Measurements from ENCODE around the gene ZKSCAN1.
"Not testable (repeated sequence)": the region's sequence is repeated elsewhere in the genome, so short reads cannot be mapped to it uniquely, and the experiment has no call there.

Gene ZKSCAN1

DNA sequence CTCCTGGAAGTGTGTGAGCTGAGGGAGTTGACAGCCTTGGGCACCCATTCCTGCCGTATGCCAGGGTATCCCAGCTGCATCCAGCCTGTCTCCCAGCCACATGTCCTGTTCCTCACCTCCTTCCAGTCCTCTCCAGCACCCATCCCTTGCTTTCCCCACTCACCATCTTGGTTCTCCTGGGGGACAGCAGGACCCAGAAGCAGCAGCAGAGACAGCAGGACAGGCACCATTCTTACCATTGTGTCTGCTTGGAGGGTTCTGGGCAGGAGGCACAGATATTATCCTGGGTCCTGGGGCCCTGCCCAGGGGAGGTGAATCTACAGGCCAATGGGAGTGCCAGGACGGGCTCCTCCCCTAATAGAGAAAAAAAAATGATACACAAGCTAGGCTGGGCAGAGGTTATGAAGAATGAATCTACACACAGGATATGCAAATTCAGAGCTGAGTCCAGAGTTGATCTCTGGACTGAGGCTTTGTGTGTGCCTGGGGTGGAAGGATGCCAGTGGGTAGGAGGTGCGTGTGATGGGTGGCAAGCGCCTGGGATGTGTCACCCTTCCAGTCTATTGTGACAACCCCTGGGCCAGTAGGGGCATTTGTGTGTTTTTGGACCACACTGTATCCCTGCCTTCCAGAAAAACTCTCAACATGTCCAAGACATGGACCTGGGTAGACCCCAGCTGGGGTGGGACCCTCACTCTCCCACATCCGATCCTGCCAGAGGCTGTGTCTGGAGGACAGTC, 39.4 kb upstream of the ZKSCAN1 start, which contains the start of gene AZGP1:
TSS of gene AZGP1 (minus strand) at position 250 of the 740 bp plus-strand sequence. CDS start at position 239, 11 bp downstream.
- DNase-seq (ENCODE audit: low read depth): no peak
- TF ChIP-seq, protein P1, sequence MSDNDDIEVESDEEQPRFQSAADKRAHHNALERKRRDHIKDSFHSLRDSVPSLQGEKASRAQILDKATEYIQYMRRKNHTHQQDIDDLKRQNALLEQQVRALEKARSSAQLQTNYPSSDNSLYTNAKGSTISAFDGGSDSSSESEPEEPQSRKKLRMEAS (IDR thresholded peaks at IDR 0.05; ENCODE audit: low read depth, low read length): no peak
- no peak for TF ChIP-seq MYC (IDR thresholded peaks at IDR 0.05; ENCODE audit: low read depth, low read length)
- TF ChIP-seq, protein P2, sequence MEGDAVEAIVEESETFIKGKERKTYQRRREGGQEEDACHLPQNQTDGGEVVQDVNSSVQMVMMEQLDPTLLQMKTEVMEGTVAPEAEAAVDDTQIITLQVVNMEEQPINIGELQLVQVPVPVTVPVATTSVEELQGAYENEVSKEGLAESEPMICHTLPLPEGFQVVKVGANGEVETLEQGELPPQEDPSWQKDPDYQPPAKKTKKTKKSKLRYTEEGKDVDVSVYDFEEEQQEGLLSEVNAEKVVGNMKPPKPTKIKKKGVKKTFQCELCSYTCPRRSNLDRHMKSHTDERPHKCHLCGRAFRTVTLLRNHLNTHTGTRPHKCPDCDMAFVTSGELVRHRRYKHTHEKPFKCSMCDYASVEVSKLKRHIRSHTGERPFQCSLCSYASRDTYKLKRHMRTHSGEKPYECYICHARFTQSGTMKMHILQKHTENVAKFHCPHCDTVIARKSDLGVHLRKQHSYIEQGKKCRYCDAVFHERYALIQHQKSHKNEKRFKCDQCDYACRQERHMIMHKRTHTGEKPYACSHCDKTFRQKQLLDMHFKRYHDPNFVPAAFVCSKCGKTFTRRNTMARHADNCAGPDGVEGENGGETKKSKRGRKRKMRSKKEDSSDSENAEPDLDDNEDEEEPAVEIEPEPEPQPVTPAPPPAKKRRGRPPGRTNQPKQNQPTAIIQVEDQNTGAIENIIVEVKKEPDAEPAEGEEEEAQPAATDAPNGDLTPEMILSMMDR (IDR thresholded peaks at IDR 0.05; ENCODE audit: low read depth, low read length): no peak
- no peak for TF ChIP-seq POLR2A (IDR thresholded peaks at IDR 0.05; ENCODE audit: extremely low read depth, insufficient read length)
- H3K4me3 ChIP-seq (ENCODE audit: low read depth, low read length): no peak within 1 kb of the TSS

DNA sequence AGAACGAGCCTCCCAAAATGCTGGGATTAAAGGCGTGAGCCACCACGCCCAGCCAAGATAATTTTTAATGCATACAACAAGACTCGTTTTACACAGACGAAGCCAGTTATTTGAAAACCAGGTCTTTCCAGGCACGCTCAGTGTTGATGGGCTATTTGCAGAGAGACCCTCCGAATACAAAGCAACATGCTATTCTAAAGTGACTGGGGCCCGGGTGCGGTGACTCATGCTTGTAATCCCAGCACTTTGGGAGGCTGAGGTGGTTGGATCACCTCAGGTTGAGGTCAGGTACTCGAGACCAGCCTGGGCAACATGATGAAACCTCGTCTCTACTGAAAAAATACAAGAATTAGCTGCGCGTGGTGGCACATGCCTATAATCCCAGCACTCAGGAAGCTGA, 38.8 kb upstream of the ZKSCAN1 start:
- H3K4me3 ChIP-seq (ENCODE audit: low read depth, low read length): no peak overlapping the region
- TF ChIP-seq, protein P1 (IDR thresholded peaks at IDR 0.05; ENCODE audit: low read depth, low read length): no peak
- TF ChIP-seq, protein P2 (IDR thresholded peaks at IDR 0.05; ENCODE audit: low read depth, low read length): no peak
- TF ChIP-seq POLR2A (IDR thresholded peaks at IDR 0.05; ENCODE audit: extremely low read depth, insufficient read length): no peak
- TF ChIP-seq MYC (IDR thresholded peaks at IDR 0.05; ENCODE audit: low read depth, low read length): no peak
- no peak for DNase-seq (ENCODE audit: low read depth)

DNA sequence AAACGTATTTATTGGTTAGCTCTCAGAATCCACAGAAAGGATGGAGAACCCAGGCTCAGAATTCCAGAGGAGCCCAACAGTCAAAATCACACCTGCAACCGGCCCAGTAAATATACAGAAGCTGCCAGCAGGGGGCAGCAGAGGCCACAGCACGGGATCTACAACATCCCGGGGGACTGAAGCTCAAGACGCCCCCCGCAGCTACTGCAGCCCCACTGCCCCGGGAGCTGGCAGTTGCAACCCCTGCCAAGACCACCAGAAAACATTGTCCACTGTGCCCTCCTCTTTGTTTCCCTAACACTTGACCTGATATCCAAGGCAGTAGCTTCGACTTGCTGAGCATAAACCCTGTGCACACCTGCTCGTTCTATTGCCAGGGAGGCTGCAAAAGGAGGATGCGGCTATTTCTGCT, 35.6 kb upstream of the ZKSCAN1 start:
- TF ChIP-seq, protein P2 (IDR thresholded peaks at IDR 0.05; ENCODE audit: low read depth, low read length): peak; percentile 38
- peak; percentile 31 for DNase-seq (ENCODE audit: low read depth)

DNA sequence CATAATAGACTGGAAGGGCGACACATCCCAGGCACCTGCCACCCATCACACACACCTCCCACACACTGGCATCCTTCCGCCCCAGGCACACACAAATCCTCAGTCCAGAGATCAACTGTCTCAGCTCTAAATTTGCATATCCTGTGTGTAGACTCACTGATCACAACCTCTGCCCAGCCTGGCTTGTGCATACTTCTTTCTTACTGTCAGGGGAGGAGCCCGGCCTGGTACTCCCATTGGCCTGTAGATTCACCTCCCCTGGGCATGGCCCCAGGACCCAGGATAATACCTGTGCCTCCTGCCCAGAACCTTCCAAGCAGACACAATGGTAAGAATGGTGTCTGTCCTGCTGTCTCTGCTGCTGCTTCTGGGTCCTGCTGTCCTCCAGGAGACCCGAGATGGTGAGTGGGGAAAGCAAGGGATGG, 34.9 kb upstream of the ZKSCAN1 start:
- H3K4me3 ChIP-seq (ENCODE audit: low read depth, low read length); DNase-seq (ENCODE audit: low read depth): not testable (repeated sequence)

More for the DNA sequence above, 35.6 kb upstream of the ZKSCAN1 start:
- not testable (repeated sequence) for H3K4me3 ChIP-seq (ENCODE audit: low read depth, low read length)

DNA sequence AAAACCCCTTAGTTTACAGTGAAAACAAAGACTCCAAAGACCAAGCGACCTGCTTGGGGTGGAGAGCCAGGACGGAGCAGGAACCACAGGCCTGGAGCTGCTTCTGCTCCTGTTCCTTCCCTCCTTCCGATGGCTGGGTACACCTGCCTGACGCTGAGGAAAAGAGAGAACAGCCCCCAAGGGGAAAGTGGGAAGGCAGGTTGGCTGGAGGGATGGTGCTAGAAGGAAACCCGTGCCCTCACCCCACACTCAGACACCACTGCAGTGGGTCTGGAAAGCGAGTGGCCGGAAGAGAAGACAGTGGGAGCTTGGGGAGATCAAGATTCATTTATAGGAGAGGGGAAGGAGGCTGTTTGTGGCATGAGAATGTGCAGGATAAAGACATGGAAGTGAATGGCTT, 34.3 kb upstream of the ZKSCAN1 start:
- DNase-seq (ENCODE audit: low read depth); H3K4me3 ChIP-seq (ENCODE audit: low read depth, low read length): not testable (repeated sequence)

DNA sequence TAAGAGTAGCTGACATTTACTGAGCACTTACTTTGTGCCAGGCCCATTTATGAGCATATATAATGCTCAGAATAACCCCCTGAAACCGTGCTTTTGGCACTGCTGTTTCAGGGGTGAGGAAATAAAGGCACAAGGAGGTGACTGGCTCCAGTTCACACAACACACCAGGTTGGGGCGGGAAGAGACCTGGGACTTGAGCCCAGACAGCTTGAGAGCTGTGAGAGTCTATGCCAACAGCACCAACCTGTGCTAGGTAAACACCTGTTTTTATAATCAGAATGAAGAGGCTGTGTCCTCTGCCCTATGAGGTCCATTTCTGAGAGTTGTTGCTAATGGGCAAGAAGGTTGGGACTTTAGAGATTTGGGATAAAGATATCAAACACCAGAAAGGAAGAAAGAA, 30.8 kb upstream of the ZKSCAN1 start:
- DNase-seq (ENCODE audit: low read depth): no peak
- H3K4me3 ChIP-seq (ENCODE audit: low read depth, low read length): no peak overlapping the region
- TF ChIP-seq, protein P1 (IDR thresholded peaks at IDR 0.05; ENCODE audit: low read depth, low read length): no peak
- TF ChIP-seq, protein P2 (IDR thresholded peaks at IDR 0.05; ENCODE audit: low read depth, low read length): no peak
- TF ChIP-seq POLR2A (IDR thresholded peaks at IDR 0.05; ENCODE audit: extremely low read depth, insufficient read length) (no peak), MYC (IDR thresholded peaks at IDR 0.05; ENCODE audit: low read depth, low read length) (no peak)

DNA sequence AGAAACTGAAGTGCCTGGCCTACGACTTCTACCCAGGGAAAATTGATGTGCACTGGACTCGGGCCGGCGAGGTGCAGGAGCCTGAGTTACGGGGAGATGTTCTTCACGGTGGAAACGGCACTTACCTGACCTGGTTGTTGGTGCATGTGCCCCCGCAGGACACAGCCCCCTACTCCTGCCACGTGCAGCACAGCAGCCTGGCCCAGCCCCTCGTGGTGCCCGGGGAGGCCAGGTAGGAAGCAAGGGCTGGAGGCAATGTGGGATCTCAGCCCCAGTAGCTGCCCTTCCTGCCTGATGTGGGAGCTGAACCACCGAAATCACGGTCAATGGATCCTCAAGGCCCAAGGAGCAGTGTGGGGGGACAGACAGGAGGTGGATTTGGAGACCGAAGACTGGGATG, 28.1 kb upstream of the ZKSCAN1 start:
- H3K4me3 ChIP-seq (ENCODE audit: low read depth, low read length); DNase-seq (ENCODE audit: low read depth): not testable (repeated sequence)

Data from NB4 (cell line).